Pancreas (tissue), 10 donors: ENCODE measurements around the gene ABITRAM. TPM values are rescaled to one million over a fixed set of nuclear protein-coding genes. Genes with fewer than 3 reads are reported as not detected.
A peak's percentile ranks its signal among the peaks of the same experiment; 100 is the strongest.
"Not testable (repeated sequence)": the region's sequence is repeated elsewhere in the genome, so short reads cannot be mapped to it uniquely, and the experiment has no call there.

ENCODE experiments used
- ATAC-seq, 4 donors: fragments of 200-7000 bp; cut with Tn5 transposase; one replicate each; pipeline versions ENCODE4 v1.8.0 to v1.9.1; 2020; ENCODE audit warnings: mild to moderate bottlenecking in 4 of 4, moderate library complexity in 4 of 4
- DNase-seq, 6 donors: peaks; one replicate each; pipeline ENCODE4 v3.0.0-alpha.2; 2020
- FAIRE-seq: peaks from 2 replicates; lab custom pipeline; 2012; peaks lifted over from hg19 to GRCh38; lab: Jason Lieb, UNC
- H3K27ac ChIP-seq, 4 donors: fragments of 200-600 bp; sonication (generic); 1 replicate in 3 of 4; 2 replicates in 1 of 4; pipeline versions ENCODE4 v1.5.0 to v1.8.0; 2020
- H3K27me3 ChIP-seq, 4 donors: fragments of 200-600 bp; one replicate each; pipeline ENCODE4 v1.8.0; 2021
- H3K36me3 ChIP-seq, 3 donors: fragments of 200-600 bp; sonication (generic) in 1 of 3; one replicate each; pipeline versions ENCODE4 v1.5.0 to v1.8.0; 2020 to 2021
- H3K4me1 ChIP-seq, 3 donors: fragments of 200-600 bp; one replicate each; pipeline ENCODE4 v1.8.0; 2021
- H3K4me3 ChIP-seq, 4 donors: fragments of 200-600 bp; sonication (generic) in 2 of 4; one replicate each; pipeline versions ENCODE4 v1.5.0 to v1.8.0; 2020 to 2021
- H3K9me3 ChIP-seq, 4 donors: fragments of 200-600 bp; one replicate each; pipeline ENCODE4 v1.8.0; 2021
- CTCF ChIP-seq, 4 donors: fragments of 200-600 bp; sonication (generic) in 3 of 4; IDR thresholded peaks; one replicate each; pipeline versions ENCODE4 v1.5.0 to v1.8.0; 2021; ENCODE audit warnings: antibody characterized with exemption in 4 of 4
- WGBS, 2 donors: extraction: QIAGEN DNeasy Blood & Tissue Kit; methylation state at CpG; one replicate each; pipeline ENCODE4 v1.1.7; 2013; 5-methylcytosine and 5-hydroxymethylcytosine counted together
- intact Hi-C, 3 donors: fragments of 100-400 bp; cut with DNase I; formaldehyde crosslinking; loops; one replicate each; pipeline versions ENCODE4 v1.11.1 to v1.14.2; 2022
- polyA plus RNA-seq, 2 donors: library from polyadenylated mRNA; stranded (reverse); fragments of 200-250 nt; gene quantifications; one replicate each; pipeline ENCODE4 v1.2.3, GENCODE V29; 2013
- total RNA-seq, 6 donors: library from RNA; stranded (reverse); fragmentation: NEBNext Ultra II Directional in 4 of 6; extraction: Animal tissue kit (Norgen Biotek cat#: 25700) in 4 of 6; gene quantifications; one replicate each; pipeline versions ENCODE4 v1.2.1 to v1.2.4, GENCODE V29; 2021 to 2023
- donor health status: healthy with polysubstance abuse.
- donor health status: DM: no; HTN: no; CAD: no; lungs with moderate emphysema.
- donor health status: DM: no; HTN: no; CAD: no.
- donor health status: control.
- donor health status: control.
- donor health status: Bipolar disorder and iron deficiency.
- donor health status: DM: yes; HTN: yes; CAD: no.
- donor health status: DM: no; HTN: no; CAD: no.
- donor health status: DM: no; HTN: no; CAD: no.
- donor health status: DM: yes; HTN: yes; CAD: no.

The ABITRAM gene
- total and polyA plus RNA-seq, 8 donors, result 5.7 to 8.1 (median 7.3) TPM

- Histone ChIP-seq H3K27ac (no peak overlapping the region), H3K4me1 (no peaks in the 10 kb centered on the region), H3K9me3 (no peaks in the 10 kb centered on the region), H3K36me3 (peaks cover 0 to 20% (median 20%) of the 10 kb centered on the region in 3 donors), H3K4me3 (no peak overlapping the region), H3K27me3 (no peaks in the 10 kb centered on the region)
- 93 to 94% methylated on average over 5 of the region's 5 CpGs for WGBS, 2 donors
- intact Hi-C loops, result no loop called here
- ATAC-seq, result no peak
- DNase-seq, result no peak
- no peak for FAIRE-seq
- TF ChIP-seq CTCF (IDR thresholded peaks at IDR 0.05), result no peak
These were observed 20.8 kb upstream of the ABITRAM start for GRCh38 chr9:108913391-108913790.

GRCh38 chr9:108919517-108919916 lies 14.7 kb upstream of the ABITRAM start:
- no peak for TF ChIP-seq CTCF (IDR thresholded peaks at IDR 0.05)
- peak in 2 of 4 donors; percentile 34 to 45 for ATAC-seq
- Histone ChIP-seq H3K27me3 (no peaks in the 10 kb centered on the region), H3K4me1 (no peaks in the 10 kb centered on the region), H3K4me3 (no peak overlapping the region), H3K27ac (no peak overlapping the region), H3K9me3 (no peaks in the 10 kb centered on the region), H3K36me3 (peaks cover 0 to 31% (median 0%) of the 10 kb centered on the region in 3 donors)
- FAIRE-seq, result no peak
- DNase-seq, result no peak
- WGBS, 2 donors, result 85 to 89% methylated on average over 6 of the region's 6 CpGs
- intact Hi-C loops, result no loop called here

- FAIRE-seq, ATAC-seq, intact Hi-C loops, H3K27ac ChIP-seq, DNase-seq, H3K27me3 ChIP-seq, H3K4me1 ChIP-seq, H3K4me3 ChIP-seq, H3K9me3 ChIP-seq: not testable (repeated sequence)
- peaks cover 0 to 27% (median 0%) of the 10 kb centered on the region in 3 donors for H3K36me3 ChIP-seq
- 93 to 100% methylated on average over 1 of the region's 1 CpG for WGBS, 2 donors
These were observed 13.8 kb upstream of the ABITRAM start for GRCh38 chr9:108920401-108920800.

GRCh38 chr9:108921200-108921599 lies 13.0 kb upstream of the ABITRAM start:
- Histone ChIP-seq H3K36me3 (peaks cover 0 to 28% (median 0%) of the 10 kb centered on the region in 3 donors), H3K9me3 (no peaks in the 10 kb centered on the region), H3K27me3 (no peaks in the 10 kb centered on the region), H3K27ac (no peak overlapping the region), H3K4me3 (no peak overlapping the region), H3K4me1 (no peaks in the 10 kb centered on the region)
- DNase-seq (no peak), ATAC-seq (no peak), FAIRE-seq (no peak)
- intact Hi-C loops, result no loop called here
- 85 to 89% methylated on average over 1 of the region's 1 CpG for WGBS, 2 donors
- TF ChIP-seq CTCF (IDR thresholded peaks at IDR 0.05), result no peak

DNA sequence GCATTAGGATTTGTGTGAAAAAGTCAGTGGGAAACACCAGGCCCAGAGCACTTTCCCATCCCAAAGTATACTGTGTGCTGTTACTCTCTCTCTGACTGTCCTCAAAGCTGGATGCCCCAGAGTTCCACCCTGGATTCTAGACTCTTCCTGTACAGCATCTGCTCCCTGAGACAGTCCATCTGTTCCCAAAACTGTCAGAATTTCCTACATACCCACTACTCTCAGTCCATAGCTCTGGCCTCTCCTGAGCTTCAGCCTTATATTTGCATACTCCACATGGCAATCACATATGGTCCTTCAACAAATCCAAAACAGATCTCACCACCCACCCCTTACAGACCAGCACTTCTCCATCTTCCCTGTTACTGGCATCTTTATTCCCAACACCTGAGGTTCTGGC lies 9.7 kb upstream of the ABITRAM start:
- no peak for TF ChIP-seq CTCF (IDR thresholded peaks at IDR 0.05)
- no peaks in the 10 kb centered on the region for H3K4me1 ChIP-seq
- no peak overlapping the region for H3K27ac ChIP-seq
- H3K27me3 ChIP-seq, result no peaks in the 10 kb centered on the region
- peaks cover 0 to 33% (median 3%) of the 10 kb centered on the region in 3 donors for H3K36me3 ChIP-seq
- H3K4me3 ChIP-seq, result no peak overlapping the region
- intact Hi-C loops, result no loop called here
- no peak for ATAC-seq
- no peaks in the 10 kb centered on the region for H3K9me3 ChIP-seq
- no peak for DNase-seq
- no peak for FAIRE-seq
